Choroid plexus epithelial cell (primary cell): ENCODE data around the gene C1orf159.

Experiments
- DNase-seq: peaks from one replicate; pipeline ENCODE4 v3.0.0-alpha.2; 2010; ENCODE audit warnings: low read depth
- H3K4me3 ChIP-seq: 2 replicates; pipeline ENCODE4 v1.5.1; 2011; ENCODE audit warnings: low read depth, mild to moderate bottlenecking, control low read depth, low read length, moderate library complexity
- TF ChIP-seq, protein P1 (sequence below): conservative IDR thresholded peaks from 2 replicates; pipeline ENCODE4 v1.5.1; 2011; ENCODE audit warnings: low read depth, mild to moderate bottlenecking, control low read depth, inconsistent platforms, low read length, moderate library complexity

C1orf159 gene

DNA sequence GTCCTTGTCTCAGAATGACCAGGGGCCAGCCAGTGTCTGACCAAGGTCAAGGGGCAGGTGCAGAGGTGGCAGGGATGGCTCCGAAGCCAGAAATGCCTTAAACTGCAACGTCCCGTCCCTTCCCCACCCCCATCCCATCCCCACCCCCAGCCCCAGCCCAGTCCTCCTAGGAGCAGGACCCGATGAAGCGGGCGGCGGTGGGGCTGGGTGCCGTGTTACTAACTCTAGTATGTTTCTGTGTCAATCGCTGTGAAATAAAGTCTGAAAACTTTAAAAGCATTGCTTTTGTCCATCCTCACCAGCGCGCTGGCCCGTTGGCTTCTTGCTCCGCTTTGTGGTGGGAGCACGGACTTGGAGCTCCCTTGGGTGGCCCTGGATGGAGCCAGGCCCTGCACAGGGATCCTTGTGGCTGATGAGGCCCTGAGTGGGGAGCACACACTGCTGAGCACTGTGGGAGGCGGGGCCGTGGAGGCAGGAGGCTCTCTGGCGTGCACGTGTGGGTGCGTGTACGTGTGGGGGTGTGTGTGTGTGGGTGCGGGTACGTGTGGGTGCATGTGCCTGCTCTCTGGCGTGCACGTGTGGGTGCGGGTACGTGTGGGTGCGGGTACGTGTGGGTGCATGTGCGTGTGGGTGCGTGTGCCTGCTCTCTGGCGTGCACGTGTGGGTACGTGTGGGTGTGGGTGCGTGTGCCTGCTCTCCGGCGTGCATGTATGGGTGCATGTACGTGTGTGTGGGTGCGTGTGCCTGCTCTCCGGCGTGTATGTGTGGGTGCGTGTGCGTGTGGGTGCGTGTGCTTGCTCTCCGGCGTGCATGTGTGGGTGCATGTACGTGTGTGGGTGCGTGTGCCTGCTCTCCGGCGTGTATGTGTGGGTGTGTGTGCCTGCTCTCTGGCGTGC, 59.8 kb downstream of the C1orf159 start:
- TF ChIP-seq, protein P1, sequence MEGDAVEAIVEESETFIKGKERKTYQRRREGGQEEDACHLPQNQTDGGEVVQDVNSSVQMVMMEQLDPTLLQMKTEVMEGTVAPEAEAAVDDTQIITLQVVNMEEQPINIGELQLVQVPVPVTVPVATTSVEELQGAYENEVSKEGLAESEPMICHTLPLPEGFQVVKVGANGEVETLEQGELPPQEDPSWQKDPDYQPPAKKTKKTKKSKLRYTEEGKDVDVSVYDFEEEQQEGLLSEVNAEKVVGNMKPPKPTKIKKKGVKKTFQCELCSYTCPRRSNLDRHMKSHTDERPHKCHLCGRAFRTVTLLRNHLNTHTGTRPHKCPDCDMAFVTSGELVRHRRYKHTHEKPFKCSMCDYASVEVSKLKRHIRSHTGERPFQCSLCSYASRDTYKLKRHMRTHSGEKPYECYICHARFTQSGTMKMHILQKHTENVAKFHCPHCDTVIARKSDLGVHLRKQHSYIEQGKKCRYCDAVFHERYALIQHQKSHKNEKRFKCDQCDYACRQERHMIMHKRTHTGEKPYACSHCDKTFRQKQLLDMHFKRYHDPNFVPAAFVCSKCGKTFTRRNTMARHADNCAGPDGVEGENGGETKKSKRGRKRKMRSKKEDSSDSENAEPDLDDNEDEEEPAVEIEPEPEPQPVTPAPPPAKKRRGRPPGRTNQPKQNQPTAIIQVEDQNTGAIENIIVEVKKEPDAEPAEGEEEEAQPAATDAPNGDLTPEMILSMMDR: no peak
- no peak overlapping the region for H3K4me3 ChIP-seq
- DNase-seq: no peak

DNA sequence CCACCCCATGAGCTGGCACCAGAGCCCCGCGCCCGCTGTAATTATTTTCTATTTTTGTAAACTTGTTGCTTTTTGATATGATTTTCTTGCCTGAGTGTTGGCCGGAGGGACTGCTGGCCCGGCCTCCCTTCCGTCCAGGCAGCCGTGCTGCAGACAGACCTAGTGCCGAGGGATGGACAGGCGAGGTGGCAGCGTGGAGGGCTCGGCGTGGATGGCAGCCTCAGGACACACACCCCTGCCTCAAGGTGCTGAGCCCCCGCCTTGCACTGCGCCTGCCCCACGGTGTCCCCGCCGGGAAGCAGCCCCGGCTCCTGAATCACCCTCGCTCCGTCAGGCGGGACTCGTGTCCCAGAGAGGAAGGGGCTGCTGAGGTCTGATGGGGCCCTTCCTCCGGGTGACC, 60.9 kb downstream of the C1orf159 start:
- no peak overlapping the region for H3K4me3 ChIP-seq
- TF ChIP-seq, protein P1: no peak
- no peak for DNase-seq

DNA sequence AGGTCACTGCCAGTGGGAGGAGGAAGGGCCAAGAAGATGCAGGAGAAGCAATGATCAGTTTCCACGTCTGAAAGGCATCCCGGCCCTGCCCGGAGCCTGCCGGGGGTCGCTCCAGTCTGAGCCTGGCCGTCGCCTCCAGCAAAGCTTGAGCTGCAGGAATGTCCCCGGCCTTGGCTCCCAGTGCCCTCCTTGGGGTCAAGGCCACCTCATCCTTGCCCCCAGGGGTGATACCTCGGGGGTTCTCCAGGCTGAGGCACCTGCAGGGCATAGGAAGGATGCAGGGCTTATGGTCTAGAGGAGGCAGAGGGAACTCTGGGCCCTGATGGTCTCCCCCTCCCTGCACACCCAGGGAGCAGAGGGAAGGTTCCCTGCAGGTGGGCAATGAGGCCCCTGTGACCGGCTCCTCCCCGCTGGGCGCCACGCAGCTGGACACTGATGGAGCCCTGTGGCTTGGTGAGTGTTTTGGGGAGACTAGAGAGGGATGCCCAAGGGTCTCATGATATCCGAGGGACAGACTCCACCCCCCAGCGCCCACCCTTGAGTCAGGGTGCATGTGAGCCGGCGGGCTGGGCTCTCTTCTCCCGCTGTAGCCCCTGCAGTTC, 61.7 kb downstream of the C1orf159 start:
- H3K4me3 ChIP-seq: no peak overlapping the region
- TF ChIP-seq, protein P1: no peak
- no peak for DNase-seq

DNA sequence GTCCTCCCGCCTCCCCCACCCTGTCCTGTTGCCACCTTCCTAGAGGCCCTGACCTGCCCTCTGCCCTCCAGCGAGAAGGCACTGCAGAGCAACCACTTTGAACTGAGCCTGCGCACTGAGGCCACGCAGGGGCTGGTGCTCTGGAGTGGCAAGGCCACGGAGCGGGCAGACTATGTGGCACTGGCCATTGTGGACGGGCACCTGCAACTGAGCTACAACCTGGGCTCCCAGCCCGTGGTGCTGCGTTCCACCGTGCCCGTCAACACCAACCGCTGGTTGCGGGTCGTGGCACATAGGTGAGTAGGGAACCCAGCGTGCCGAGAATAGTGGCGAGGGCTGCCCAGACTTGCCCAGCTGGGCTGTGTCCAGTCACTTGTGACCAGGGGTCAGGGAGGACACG, 62.2 kb downstream of the C1orf159 start:
- DNase-seq: no peak
- TF ChIP-seq, protein P1: no peak
- H3K4me3 ChIP-seq: no peak overlapping the region

DNA sequence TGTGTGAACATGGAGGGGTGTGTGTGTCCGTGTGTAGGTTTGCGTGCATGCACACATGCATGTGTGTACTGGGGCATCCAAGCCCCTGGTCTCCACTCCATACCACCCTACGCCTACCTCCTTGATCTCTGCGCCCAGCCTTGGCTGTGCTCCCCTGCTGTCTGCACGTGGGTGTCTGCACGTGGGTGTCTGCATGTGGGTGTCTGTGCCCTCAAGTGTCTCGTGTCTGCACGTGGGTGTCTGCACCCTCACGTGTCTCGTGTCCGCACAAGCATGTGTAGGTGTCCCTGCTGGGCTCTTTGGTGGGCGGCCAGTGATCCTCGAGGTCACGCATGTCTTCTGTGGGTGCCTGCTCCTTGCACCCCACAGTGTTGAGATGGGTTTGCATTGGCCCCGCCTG, 62.9 kb downstream of the C1orf159 start:
- TF ChIP-seq, protein P1: no peak
- DNase-seq: no peak
- no peak overlapping the region for H3K4me3 ChIP-seq

DNA sequence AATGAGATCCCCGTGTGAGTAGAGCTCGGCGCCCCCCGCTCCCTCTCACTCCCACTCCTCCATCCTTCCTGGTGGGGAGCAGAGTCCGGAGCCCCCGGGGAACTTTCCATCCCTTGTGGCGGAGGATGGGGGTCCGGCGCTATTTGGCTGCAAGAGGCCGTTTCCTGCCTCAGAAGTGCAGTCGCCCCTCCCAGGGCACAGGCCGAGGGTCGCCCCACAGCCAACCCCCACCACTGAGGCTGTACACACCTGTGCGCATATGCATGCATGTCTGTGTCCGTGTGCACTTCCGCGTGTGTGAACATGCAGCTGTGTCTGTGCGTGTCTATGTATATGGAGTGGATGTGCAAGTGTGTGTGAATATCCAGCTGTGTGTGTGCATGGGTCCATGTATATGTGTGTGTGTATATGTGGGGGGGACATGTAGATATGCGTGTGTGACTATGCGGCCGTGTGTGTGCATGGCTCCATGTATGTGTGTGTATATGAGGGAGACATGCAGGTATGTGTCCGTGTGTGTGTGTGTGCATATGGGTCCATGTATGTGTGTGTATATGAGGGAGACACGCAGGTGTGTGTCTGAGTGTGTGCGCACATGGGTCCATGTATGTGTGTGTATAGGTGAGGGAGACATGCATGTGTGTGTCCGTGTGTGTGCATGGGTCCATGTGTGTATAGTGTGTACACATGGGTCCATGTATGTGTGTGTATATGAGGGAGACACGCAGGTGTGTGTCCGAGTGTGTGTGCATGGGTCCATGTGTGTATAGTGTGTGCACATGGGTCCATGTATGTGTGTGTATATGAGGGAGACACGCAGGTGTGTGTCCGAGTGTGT, 63.7 kb downstream of the C1orf159 start:
- H3K4me3 ChIP-seq: no peak overlapping the region
- no peak for DNase-seq
- TF ChIP-seq, protein P1: no peak
